ENCODE data around the gene CFAP92.

DNA sequence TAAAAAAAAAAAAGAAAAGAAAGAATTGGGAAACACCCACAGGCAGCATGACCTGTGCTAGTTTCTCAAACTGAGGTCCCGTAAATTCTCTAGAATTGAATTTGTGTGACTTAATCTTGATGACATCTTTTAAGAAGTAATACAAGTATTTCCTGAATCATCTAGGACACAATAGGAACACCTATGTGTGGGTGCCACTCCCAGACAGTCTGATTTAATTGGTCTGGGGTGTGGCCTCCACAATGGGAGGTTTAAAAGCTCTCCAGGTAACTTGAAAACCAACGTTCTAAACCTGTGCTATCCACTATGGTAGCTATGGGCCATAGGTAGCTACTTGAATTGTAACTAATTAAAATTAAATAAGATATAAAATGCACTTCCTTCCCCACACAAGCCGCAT is 28.1 kb downstream of the CFAP92 start:
- no peak for TF ChIP-seq CTCF (IDR thresholded peaks at IDR 0.05)
- TF ChIP-seq POLR2A (IDR thresholded peaks at IDR 0.05), result no peak
- no peak for TF ChIP-seq POLR2AphosphoS5 (IDR thresholded peaks at IDR 0.05)

Measured in breast epithelium (tissue), 3 donors.